Measurements from ENCODE around the gene VKORC1L1. TPM values are rescaled to one million over a fixed set of nuclear protein-coding genes. Genes with fewer than 3 reads are reported as not detected.
"Not testable (repeated sequence)": the region's sequence is repeated elsewhere in the genome, so short reads cannot be mapped to it uniquely, and the experiment has no call there.

The VKORC1L1 gene
- total and polyA plus RNA-seq, 2 donors (not counting 3 experiments of a cell fraction or from before 2014, with no cell fraction given) = 14.5 to 36.7 TPM

- dilution Hi-C loops (cut with MboI; ENCODE audit: extremely low pct_ligation_motif_present, low sequenced_read_pairs) (no loop called here), intact Hi-C loops (cut with micrococcal nuclease) (no loop called here)
- POLR2A ChIA-PET = no interaction called here
- BruUV-seq (replicated peaks) = no TSS peak
- Histone ChIP-seq H3K9me3 (replicated peaks; ENCODE audit: control insufficient read depth, insufficient read depth, low read length) (no peaks in the 10 kb centered on the region), H3K9me1 (replicated peaks; ENCODE audit: control insufficient read depth, extremely low read depth, insufficient read depth, low read length) (no peaks in the 10 kb centered on the region), H3K36me3 (ENCODE audit: control insufficient read depth in 2 of 2, extremely low read depth in 1 of 2, insufficient read depth in 2 of 2, low read length in 2 of 2) (no peaks in the 10 kb centered on the region), H3K4me1 (ENCODE audit: control insufficient read depth, extremely low read depth, insufficient read depth, low read length) (no peaks in the 10 kb centered on the region), H3K4me2 (ENCODE audit: insufficient read depth, low read length) (no peak overlapping the region), H3K79me2 (ENCODE audit: control insufficient read depth, insufficient read depth, low read length) (no peaks in the 10 kb centered on the region), H3K27me3 (ENCODE audit: control insufficient read depth in 2 of 2, insufficient read depth in 2 of 2, low read length in 2 of 2) (no peaks in the 10 kb centered on the region), H4K20me1 (replicated peaks; ENCODE audit: control insufficient read depth, extremely low read depth, insufficient read depth, low read length) (no peaks in the 10 kb centered on the region), H2AFZ (ENCODE audit: low read depth, low read length) (no peak overlapping the region), H3K27ac (ENCODE audit: insufficient read depth, low read depth, low read length) (no peak overlapping the region), H3K9ac (replicated peaks; ENCODE audit: extremely low read depth, insufficient read depth, low read length) (no peak overlapping the region), H3K4me3 (replicated peaks in 1 of 3; ENCODE audit: insufficient read depth in 1 of 3, low read depth in 1 of 3, low read length in 3 of 3) (no peak overlapping the region)
- DNase-seq (ENCODE audit: low read depth, low spot score) = peak; percentile 19
- CTCF ChIA-PET = interaction anchor here (1.0 kb wide), 1 partner anchor 10 kb away, joined by 5 read pairs; no protein-coding TSS in a partner anchor
- FAIRE-seq = no peak
- no peak for TF ChIP-seq POLR2AphosphoS5 (IDR thresholded peaks at IDR 0.05; ENCODE audit: insufficient read depth, low read depth, low read length)
- TF ChIP-seq CTCF (IDR thresholded peaks at IDR 0.05; ENCODE audit: extremely low read depth in 1 of 2, insufficient read depth in 1 of 2, low read depth in 1 of 2, low read length in 2 of 2) = no peak
- no peak for TF ChIP-seq JUN (IDR thresholded peaks at IDR 0.05; ENCODE audit: borderline replicate concordance, insufficient read depth, insufficient read length, low read depth)
- no peak for TF ChIP-seq MAX (IDR thresholded peaks at IDR 0.05; ENCODE audit: insufficient read depth, insufficient read length)
- TF ChIP-seq GATA2 (IDR thresholded peaks at IDR 0.05; ENCODE audit: insufficient read depth, insufficient read length, low read depth, low read length) = no peak
- no peak for TF ChIP-seq MYC (IDR thresholded peaks at IDR 0.05; ENCODE audit: low read depth, low read length)
- TF ChIP-seq FOS (IDR thresholded peaks at IDR 0.05; ENCODE audit: borderline replicate concordance, insufficient read depth, low read length) = no peak
- no peak for TF ChIP-seq POLR2A (IDR thresholded peaks at IDR 0.05; ENCODE audit: low read depth, low read length)
- no peak for TF ChIP-seq EZH2 (IDR thresholded peaks at IDR 0.05; ENCODE audit: borderline replicate concordance, low read depth, low read length, severe bottlenecking)
These were observed 40.6 kb upstream of the VKORC1L1 start for GRCh38 chr7:65832281-65832680.

GRCh38 chr7:65836684-65837083 is 36.2 kb upstream of the VKORC1L1 start:
- DNase-seq (ENCODE audit: low read depth, low spot score); H3K27me3 ChIP-seq (ENCODE audit: control insufficient read depth in 2 of 2, insufficient read depth in 2 of 2, low read length in 2 of 2); CTCF ChIA-PET; H3K27ac ChIP-seq (ENCODE audit: insufficient read depth, low read depth, low read length); H3K9ac ChIP-seq (replicated peaks; ENCODE audit: extremely low read depth, insufficient read depth, low read length); POLR2A ChIA-PET; H3K4me1 ChIP-seq (ENCODE audit: control insufficient read depth, extremely low read depth, insufficient read depth, low read length); H2AFZ ChIP-seq (ENCODE audit: low read depth, low read length); dilution Hi-C loops (cut with MboI; ENCODE audit: extremely low pct_ligation_motif_present, low sequenced_read_pairs); H3K9me1 ChIP-seq (replicated peaks; ENCODE audit: control insufficient read depth, extremely low read depth, insufficient read depth, low read length); BruUV-seq (replicated peaks); FAIRE-seq; H4K20me1 ChIP-seq (replicated peaks; ENCODE audit: control insufficient read depth, extremely low read depth, insufficient read depth, low read length); H3K36me3 ChIP-seq (ENCODE audit: control insufficient read depth in 2 of 2, extremely low read depth in 1 of 2, insufficient read depth in 2 of 2, low read length in 2 of 2); H3K4me2 ChIP-seq (ENCODE audit: insufficient read depth, low read length); H3K79me2 ChIP-seq (ENCODE audit: control insufficient read depth, insufficient read depth, low read length); intact Hi-C loops (cut with micrococcal nuclease); H3K4me3 ChIP-seq (replicated peaks in 1 of 3; ENCODE audit: insufficient read depth in 1 of 3, low read depth in 1 of 3, low read length in 3 of 3); H3K9me3 ChIP-seq (replicated peaks; ENCODE audit: control insufficient read depth, insufficient read depth, low read length): not testable (repeated sequence)

Measured in endothelial cell of umbilical vein (primary cell).